ENCODE measurements around the gene CAMTA1.

Gene CAMTA1

GRCh38 chr1:6782151-6782550 is 3.1 kb upstream of the CAMTA1 start:
- H3K9me3 ChIP-seq (ENCODE audit: control insufficient read depth, insufficient read depth, low read length): no peaks in the 10 kb centered on the region
- H3K36me3 ChIP-seq (ENCODE audit: control insufficient read depth, insufficient read depth, low read length): no peaks in the 10 kb centered on the region
- no peaks in the 10 kb centered on the region for H3K27me3 ChIP-seq (ENCODE audit: control insufficient read depth, insufficient read depth, low read length)
- H3K4me3 ChIP-seq (ENCODE audit: low read depth, low read length): no peak overlapping the region
- H3K9ac ChIP-seq (ENCODE audit: low read depth, low read length): no peak overlapping the region
- H3K4me1 ChIP-seq (ENCODE audit: control insufficient read depth, insufficient read depth, low read length): peaks cover 6% of the 10 kb centered on the region

DNA sequence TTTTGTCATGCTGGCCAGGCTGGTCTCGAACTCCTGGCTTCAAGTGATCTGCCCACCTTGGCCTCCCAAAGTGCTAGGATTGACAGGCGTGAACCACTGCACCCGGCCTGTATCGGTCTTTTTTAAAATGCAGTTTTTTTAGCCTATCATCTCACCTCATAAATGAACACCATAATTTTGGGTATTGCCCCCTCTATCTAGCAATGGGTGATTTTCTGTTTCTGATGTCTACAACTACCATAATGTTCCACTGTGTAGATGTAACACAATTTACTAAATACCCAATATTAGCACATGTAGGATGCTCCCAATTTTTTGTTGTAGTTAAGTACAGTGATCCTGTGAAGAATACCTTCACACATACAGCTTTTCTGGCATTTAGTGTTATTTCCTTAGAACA is 2.0 kb upstream of the CAMTA1 start:
- H3K9ac ChIP-seq (ENCODE audit: low read depth, low read length): no peak overlapping the region
- peaks cover 15% of the 10 kb centered on the region for H3K4me1 ChIP-seq (ENCODE audit: control insufficient read depth, insufficient read depth, low read length)
- H3K36me3 ChIP-seq (ENCODE audit: control insufficient read depth, insufficient read depth, low read length): no peaks in the 10 kb centered on the region
- H3K4me3 ChIP-seq (ENCODE audit: low read depth, low read length): peak overlapping the region; percentile 77
- no peaks in the 10 kb centered on the region for H3K9me3 ChIP-seq (ENCODE audit: control insufficient read depth, insufficient read depth, low read length)
- no peaks in the 10 kb centered on the region for H3K27me3 ChIP-seq (ENCODE audit: control insufficient read depth, insufficient read depth, low read length)

DNA sequence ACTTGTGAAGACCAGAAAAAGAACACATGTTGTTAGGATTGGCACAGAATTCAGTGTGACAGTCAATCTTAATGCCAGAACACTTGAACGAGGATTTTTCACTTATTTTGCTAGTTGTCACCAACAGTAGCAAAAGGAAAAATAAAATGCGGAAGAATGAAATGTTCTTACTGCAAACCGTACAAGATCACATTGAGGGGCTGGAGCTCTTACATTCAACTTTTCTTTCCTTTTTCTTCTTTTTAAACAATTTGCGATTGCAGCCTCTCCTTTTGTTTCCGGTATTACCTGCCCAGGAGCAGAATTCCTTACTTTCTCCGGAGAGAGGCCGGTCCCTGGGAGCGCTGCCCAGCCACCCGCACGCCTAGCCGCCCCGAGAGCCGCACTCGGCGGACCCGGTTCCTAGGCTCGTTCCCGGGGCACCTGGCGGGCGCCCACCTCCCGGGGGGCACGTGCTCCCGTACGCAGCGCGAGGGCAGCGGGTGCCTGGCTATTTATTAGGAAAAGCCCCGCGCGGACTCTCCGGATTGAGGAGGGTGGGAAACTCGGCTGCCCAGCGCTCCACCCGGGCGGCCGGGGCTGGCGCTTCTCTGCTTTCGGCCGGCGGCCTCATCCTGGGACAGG is 1.2 kb upstream of the CAMTA1 start:
- H3K27me3 ChIP-seq (ENCODE audit: control insufficient read depth, insufficient read depth, low read length): no peaks in the 10 kb centered on the region
- no peaks in the 10 kb centered on the region for H3K36me3 ChIP-seq (ENCODE audit: control insufficient read depth, insufficient read depth, low read length)
- H3K4me1 ChIP-seq (ENCODE audit: control insufficient read depth, insufficient read depth, low read length): peaks cover 22% of the 10 kb centered on the region
- no peaks in the 10 kb centered on the region for H3K9me3 ChIP-seq (ENCODE audit: control insufficient read depth, insufficient read depth, low read length)
- H3K4me3 ChIP-seq (ENCODE audit: low read depth, low read length): peak overlapping the region; percentile 77
- H3K9ac ChIP-seq (ENCODE audit: low read depth, low read length): peak overlapping the region; percentile 71

- H3K36me3 ChIP-seq (ENCODE audit: control insufficient read depth, insufficient read depth, low read length): no peaks in the 10 kb centered on the region
- H3K4me1 ChIP-seq (ENCODE audit: control insufficient read depth, insufficient read depth, low read length): peaks cover 25% of the 10 kb centered on the region
- H3K4me3 ChIP-seq (ENCODE audit: low read depth, low read length): peak overlapping the region; percentile 77
- no peaks in the 10 kb centered on the region for H3K9me3 ChIP-seq (ENCODE audit: control insufficient read depth, insufficient read depth, low read length)
- H3K27me3 ChIP-seq (ENCODE audit: control insufficient read depth, insufficient read depth, low read length): no peaks in the 10 kb centered on the region
- peak overlapping the region; percentile 71 for H3K9ac ChIP-seq (ENCODE audit: low read depth, low read length)
Measured at GRCh38 chr1:6784560-6785317, 515 bp upstream of the CAMTA1 start.

DNA sequence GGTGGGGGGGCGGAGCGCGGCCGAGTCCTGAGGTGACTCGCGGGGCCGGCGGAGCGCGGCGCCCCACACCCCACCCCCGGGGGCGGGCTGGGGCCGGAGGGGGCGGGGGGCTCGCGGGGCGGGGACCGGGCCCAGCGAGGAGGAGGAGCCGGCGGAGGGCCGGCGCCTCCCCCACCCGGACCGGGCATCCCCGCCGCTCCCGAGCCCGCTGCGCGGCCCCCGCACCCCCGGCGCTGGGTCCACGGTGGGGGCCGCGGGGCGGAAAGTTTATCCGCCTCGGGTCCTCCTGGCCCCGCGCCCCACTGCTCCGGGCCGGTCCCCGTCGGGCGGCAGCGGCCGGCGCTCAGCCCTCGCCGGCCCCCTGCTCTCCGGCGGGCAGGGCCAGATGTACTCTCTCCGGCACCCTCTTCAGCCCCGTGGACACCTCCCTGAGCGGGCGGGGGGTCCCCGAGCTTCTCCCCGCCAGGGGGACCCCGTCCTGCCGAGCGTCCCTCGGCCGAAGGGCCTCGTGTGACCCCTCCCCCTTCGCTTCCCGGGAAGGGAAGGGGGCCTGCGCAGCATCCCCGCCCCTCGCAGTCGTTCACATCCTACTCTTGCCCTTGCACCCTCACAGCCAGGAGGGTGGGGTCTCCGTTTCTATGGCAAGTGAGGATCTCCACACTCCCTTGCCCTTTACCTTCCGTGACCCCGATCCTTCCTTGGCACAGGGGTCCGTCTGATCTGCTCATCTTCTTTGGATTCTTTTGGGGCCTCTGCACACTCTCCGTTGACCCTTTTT is 663 bp downstream of the CAMTA1 start:
- H3K36me3 ChIP-seq (ENCODE audit: control insufficient read depth, insufficient read depth, low read length): no peaks in the 10 kb centered on the region
- H3K9me3 ChIP-seq (ENCODE audit: control insufficient read depth, insufficient read depth, low read length): no peaks in the 10 kb centered on the region
- peak overlapping the region; percentile 81 for H3K9ac ChIP-seq (ENCODE audit: low read depth, low read length)
- peak overlapping the region; percentile 88 for H3K4me3 ChIP-seq (ENCODE audit: low read depth, low read length)
- H3K4me1 ChIP-seq (ENCODE audit: control insufficient read depth, insufficient read depth, low read length): peaks cover 25% of the 10 kb centered on the region
- no peaks in the 10 kb centered on the region for H3K27me3 ChIP-seq (ENCODE audit: control insufficient read depth, insufficient read depth, low read length)

GRCh38 chr1:6788946-6789345 is 3.7 kb downstream of the CAMTA1 start:
- H3K27me3 ChIP-seq (ENCODE audit: control insufficient read depth, insufficient read depth, low read length): no peaks in the 10 kb centered on the region
- peaks cover 30% of the 10 kb centered on the region for H3K4me1 ChIP-seq (ENCODE audit: control insufficient read depth, insufficient read depth, low read length)
- no peaks in the 10 kb centered on the region for H3K9me3 ChIP-seq (ENCODE audit: control insufficient read depth, insufficient read depth, low read length)
- H3K9ac ChIP-seq (ENCODE audit: low read depth, low read length): no peak overlapping the region
- H3K36me3 ChIP-seq (ENCODE audit: control insufficient read depth, insufficient read depth, low read length): no peaks in the 10 kb centered on the region
- H3K4me3 ChIP-seq (ENCODE audit: low read depth, low read length): no peak overlapping the region

GRCh38 chr1:6790146-6790545 is 4.9 kb downstream of the CAMTA1 start:
- Histone ChIP-seq H3K9ac (ENCODE audit: low read depth, low read length) (no peak overlapping the region), H3K36me3 (ENCODE audit: control insufficient read depth, insufficient read depth, low read length) (no peaks in the 10 kb centered on the region), H3K4me1 (ENCODE audit: control insufficient read depth, insufficient read depth, low read length) (peaks cover 30% of the 10 kb centered on the region), H3K27me3 (ENCODE audit: control insufficient read depth, insufficient read depth, low read length) (no peaks in the 10 kb centered on the region), H3K9me3 (ENCODE audit: control insufficient read depth, insufficient read depth, low read length) (no peaks in the 10 kb centered on the region), H3K4me3 (ENCODE audit: low read depth, low read length) (no peak overlapping the region)

- H3K9ac ChIP-seq (ENCODE audit: low read depth, low read length): no peak overlapping the region
- peaks cover 8% of the 10 kb centered on the region for H3K4me1 ChIP-seq (ENCODE audit: control insufficient read depth, insufficient read depth, low read length)
- H3K27me3 ChIP-seq (ENCODE audit: control insufficient read depth, insufficient read depth, low read length): no peaks in the 10 kb centered on the region
- H3K4me3 ChIP-seq (ENCODE audit: low read depth, low read length): no peak overlapping the region
- no peaks in the 10 kb centered on the region for H3K36me3 ChIP-seq (ENCODE audit: control insufficient read depth, insufficient read depth, low read length)
- no peaks in the 10 kb centered on the region for H3K9me3 ChIP-seq (ENCODE audit: control insufficient read depth, insufficient read depth, low read length)
Measured at GRCh38 chr1:6794164-6794563, 8.9 kb downstream of the CAMTA1 start.

DNA sequence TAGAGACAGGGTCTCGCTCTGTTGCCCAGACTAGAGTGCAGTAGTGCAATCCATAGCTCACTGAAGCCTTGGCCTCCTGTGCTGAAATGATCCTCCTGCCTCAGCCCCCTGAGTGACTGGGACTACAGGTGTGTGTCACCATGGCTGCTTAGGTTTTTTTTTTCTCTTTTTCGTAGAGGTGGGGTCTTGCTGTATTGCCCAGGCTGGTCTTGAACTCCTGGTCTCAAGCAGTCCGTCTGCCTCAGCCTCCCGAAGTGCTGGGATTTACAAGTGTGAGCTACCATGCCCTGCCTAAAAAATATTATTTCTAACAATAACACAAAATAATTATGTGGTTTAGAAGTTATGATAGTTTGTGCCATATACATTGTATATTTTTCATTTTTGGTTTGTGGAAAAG is 9.9 kb downstream of the CAMTA1 start:
- Histone ChIP-seq H3K36me3 (ENCODE audit: control insufficient read depth, insufficient read depth, low read length) (no peaks in the 10 kb centered on the region), H3K9ac (ENCODE audit: low read depth, low read length) (no peak overlapping the region), H3K27me3 (ENCODE audit: control insufficient read depth, insufficient read depth, low read length) (no peaks in the 10 kb centered on the region), H3K4me3 (ENCODE audit: low read depth, low read length) (no peak overlapping the region), H3K4me1 (ENCODE audit: control insufficient read depth, insufficient read depth, low read length) (peaks cover 5% of the 10 kb centered on the region), H3K9me3 (ENCODE audit: control insufficient read depth, insufficient read depth, low read length) (no peaks in the 10 kb centered on the region)

DNA sequence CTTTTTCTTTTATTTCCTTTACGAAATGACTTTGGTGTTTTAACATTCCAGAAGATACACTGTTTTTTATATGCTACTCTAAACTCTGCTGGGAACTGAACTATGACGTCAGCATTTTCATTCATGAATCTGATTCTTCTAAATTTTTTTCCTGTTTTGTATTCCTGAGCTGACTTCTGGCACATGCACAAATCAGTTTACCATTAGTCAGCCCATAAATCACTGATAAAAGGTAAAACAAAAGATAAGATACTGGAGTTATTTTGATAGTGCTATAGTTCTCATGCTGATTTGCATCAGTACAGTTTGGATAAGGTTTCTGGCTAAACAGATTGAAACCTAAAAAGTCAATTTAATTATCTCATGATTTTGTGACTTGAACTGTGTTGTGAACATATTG is 10.4 kb downstream of the CAMTA1 start:
- Histone ChIP-seq H3K27me3 (ENCODE audit: control insufficient read depth, insufficient read depth, low read length) (no peaks in the 10 kb centered on the region), H3K9me3 (ENCODE audit: control insufficient read depth, insufficient read depth, low read length) (no peaks in the 10 kb centered on the region), H3K9ac (ENCODE audit: low read depth, low read length) (no peak overlapping the region), H3K4me1 (ENCODE audit: control insufficient read depth, insufficient read depth, low read length) (peaks cover 5% of the 10 kb centered on the region), H3K36me3 (ENCODE audit: control insufficient read depth, insufficient read depth, low read length) (no peaks in the 10 kb centered on the region), H3K4me3 (ENCODE audit: low read depth, low read length) (no peak overlapping the region)

GRCh38 chr1:6796095-6796494 is 10.8 kb downstream of the CAMTA1 start:
- Histone ChIP-seq H3K4me3 (ENCODE audit: low read depth, low read length) (no peak overlapping the region), H3K27me3 (ENCODE audit: control insufficient read depth, insufficient read depth, low read length) (no peaks in the 10 kb centered on the region), H3K9me3 (ENCODE audit: control insufficient read depth, insufficient read depth, low read length) (no peaks in the 10 kb centered on the region), H3K4me1 (ENCODE audit: control insufficient read depth, insufficient read depth, low read length) (peaks cover 5% of the 10 kb centered on the region), H3K36me3 (ENCODE audit: control insufficient read depth, insufficient read depth, low read length) (no peaks in the 10 kb centered on the region), H3K9ac (ENCODE audit: low read depth, low read length) (no peak overlapping the region)

DNA sequence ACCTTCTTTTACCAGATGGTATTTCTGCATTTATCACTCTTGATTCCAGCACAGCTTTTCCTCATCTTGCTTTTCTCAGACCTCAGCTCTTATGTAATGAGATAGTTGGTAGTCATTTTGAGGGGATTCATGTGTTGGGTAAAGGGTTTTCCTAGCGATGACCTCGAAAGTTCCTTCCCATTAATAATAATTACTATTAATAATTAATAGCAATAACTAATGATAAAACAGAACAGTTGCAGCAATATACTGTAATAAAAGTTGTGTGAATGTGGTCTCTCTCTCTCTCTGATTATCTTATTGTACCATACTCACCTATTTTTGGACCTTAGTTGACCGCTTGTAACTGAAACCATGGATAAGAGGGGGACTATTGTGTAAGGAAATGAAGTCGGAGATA is 14.2 kb downstream of the CAMTA1 start:
- Histone ChIP-seq H3K4me1 (ENCODE audit: control insufficient read depth, insufficient read depth, low read length) (no peaks in the 10 kb centered on the region), H3K9ac (ENCODE audit: low read depth, low read length) (no peak overlapping the region), H3K27me3 (ENCODE audit: control insufficient read depth, insufficient read depth, low read length) (no peaks in the 10 kb centered on the region), H3K9me3 (ENCODE audit: control insufficient read depth, insufficient read depth, low read length) (no peaks in the 10 kb centered on the region), H3K36me3 (ENCODE audit: control insufficient read depth, insufficient read depth, low read length) (no peaks in the 10 kb centered on the region), H3K4me3 (ENCODE audit: low read depth, low read length) (no peak overlapping the region)

Data from iPS-15b (cell line).